Measurements from ENCODE around the gene BMAL1. TPM values are rescaled to one million over a fixed set of nuclear protein-coding genes. Genes with fewer than 3 reads are reported as not detected.

Gene BMAL1
- total RNA-seq, 4 donors from 2014 or later: 27.7 to 81.8 (median 41.0) TPM

DNA sequence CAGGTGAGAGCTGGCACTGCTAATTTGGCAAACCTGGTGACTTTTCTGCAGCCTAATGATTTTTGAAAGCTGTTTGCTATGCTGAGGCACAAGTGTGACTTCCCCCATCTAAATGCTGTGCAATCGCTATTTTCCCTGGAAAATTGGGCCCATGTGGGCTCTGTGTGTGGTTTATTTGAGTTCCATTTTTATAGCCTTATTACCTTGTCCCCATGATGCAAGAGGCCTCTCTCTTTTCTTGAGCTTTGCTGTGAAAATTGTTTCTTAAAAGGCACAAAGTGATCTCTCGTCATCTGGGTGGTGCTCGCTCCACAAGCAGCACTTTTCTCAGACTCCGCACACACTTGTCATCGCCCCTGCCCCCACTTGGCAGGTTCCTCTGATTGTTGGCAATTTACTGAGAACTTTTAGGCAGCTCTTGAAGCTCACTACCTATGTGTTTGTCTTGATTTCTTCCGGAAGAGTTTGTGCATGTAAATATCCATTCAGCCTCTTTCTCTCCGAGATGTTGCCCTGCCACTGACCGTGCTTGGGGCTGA lies 24.9 kb downstream of the BMAL1 start:
- Histone ChIP-seq H3K9me3 (no peaks in the 10 kb centered on the region), H3K4me1 (peaks cover 99% of the 10 kb centered on the region in 2 donors), H3K27ac (peak overlapping the region; percentile 84 to 92 (median 91)), H3K36me3 (no peaks in the 10 kb centered on the region), H3K4me3 (no peak overlapping the region), H3K27me3 (no peaks in the 10 kb centered on the region)
- intact Hi-C loops (cut with DNase I; ENCODE audit: low total_unique reads) (no loop called here), in situ Hi-C loops (cut with MboI; ENCODE audit: low sequenced_read_pairs in 4 of 4) (no loop called here)
- no peak for DNase-seq
- no peak for TF ChIP-seq POLR2A (IDR thresholded peaks at IDR 0.05)
- TF ChIP-seq, protein P1, sequence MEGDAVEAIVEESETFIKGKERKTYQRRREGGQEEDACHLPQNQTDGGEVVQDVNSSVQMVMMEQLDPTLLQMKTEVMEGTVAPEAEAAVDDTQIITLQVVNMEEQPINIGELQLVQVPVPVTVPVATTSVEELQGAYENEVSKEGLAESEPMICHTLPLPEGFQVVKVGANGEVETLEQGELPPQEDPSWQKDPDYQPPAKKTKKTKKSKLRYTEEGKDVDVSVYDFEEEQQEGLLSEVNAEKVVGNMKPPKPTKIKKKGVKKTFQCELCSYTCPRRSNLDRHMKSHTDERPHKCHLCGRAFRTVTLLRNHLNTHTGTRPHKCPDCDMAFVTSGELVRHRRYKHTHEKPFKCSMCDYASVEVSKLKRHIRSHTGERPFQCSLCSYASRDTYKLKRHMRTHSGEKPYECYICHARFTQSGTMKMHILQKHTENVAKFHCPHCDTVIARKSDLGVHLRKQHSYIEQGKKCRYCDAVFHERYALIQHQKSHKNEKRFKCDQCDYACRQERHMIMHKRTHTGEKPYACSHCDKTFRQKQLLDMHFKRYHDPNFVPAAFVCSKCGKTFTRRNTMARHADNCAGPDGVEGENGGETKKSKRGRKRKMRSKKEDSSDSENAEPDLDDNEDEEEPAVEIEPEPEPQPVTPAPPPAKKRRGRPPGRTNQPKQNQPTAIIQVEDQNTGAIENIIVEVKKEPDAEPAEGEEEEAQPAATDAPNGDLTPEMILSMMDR (IDR thresholded peaks at IDR 0.05 in 4 of 5, conservative IDR thresholded peaks at IDR 0.05 in 1 of 5): no peak
- no peak for ATAC-seq

DNA sequence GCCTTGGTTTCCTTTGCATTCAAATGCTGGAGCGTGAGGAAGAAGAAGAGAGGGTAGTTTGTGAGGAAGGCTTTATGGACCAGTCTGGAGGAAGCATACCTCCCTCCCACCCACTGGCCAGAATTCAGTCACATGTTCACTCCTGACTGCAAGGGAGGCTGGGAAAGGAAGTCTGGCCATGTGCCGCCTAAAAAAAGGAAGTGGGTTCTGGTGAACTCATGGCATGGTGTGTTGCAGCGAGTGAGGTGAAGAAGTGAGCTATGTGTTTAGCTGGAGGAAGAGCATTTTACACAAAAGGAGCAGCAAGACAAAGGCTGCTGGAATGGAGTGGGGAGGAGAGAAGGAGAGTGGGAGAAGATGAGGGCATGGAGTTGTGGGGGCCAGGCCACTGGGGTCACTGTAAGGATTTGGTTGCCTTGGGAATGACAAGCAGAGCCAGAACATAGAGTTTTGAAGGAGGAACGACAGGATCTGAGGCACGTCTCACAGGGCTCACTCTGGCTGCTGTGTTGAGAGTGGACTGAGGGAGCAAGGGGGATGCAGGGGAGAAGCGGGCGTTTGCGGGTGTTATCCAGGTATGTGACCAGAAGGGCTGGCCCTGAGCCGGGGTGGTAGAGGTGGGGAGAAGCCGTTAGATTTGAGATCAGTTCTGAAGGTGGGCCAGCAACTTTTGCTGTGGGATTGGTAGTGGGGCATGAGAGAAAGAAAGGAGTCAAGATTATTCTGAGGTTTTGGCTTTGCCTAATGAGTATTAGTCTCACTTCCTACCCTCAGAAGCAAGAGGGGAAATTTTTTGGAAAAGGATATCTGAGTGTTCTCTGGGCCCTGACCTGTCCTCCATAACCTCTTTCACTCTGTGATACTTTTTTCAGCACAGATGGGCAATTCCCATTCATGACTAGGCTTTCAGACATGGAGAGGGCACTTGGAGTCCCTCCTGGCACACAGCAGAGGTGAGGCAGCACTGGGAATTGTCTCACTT lies 26.4 kb downstream of the BMAL1 start:
- in situ Hi-C loops (cut with MboI; ENCODE audit: low sequenced_read_pairs in 4 of 4): no loop called here
- DNase-seq (no peak), ATAC-seq (peak in 1 of 2 donors; percentile 6)
- H3K4me3 ChIP-seq: peak overlapping the region in 2 of 4 donors; percentile 34 to 42
- H3K27ac ChIP-seq: peak overlapping the region; percentile 84 to 92 (median 91)
- no peaks in the 10 kb centered on the region for H3K36me3 ChIP-seq
- H3K4me1 ChIP-seq: peaks cover 95% of the 10 kb centered on the region in 2 donors
- intact Hi-C loops (cut with DNase I; ENCODE audit: low total_unique reads): loop anchor here (2.0 kb wide), 2 partner anchors 27 to 31 kb away; partner anchors contain the start of gene BMAL1
- TF ChIP-seq POLR2A (IDR thresholded peaks at IDR 0.05): no peak
- TF ChIP-seq, protein P1 (IDR thresholded peaks at IDR 0.05 in 4 of 5, conservative IDR thresholded peaks at IDR 0.05 in 1 of 5): no peak
- H3K9me3 ChIP-seq: no peaks in the 10 kb centered on the region
- H3K27me3 ChIP-seq: no peaks in the 10 kb centered on the region

DNA sequence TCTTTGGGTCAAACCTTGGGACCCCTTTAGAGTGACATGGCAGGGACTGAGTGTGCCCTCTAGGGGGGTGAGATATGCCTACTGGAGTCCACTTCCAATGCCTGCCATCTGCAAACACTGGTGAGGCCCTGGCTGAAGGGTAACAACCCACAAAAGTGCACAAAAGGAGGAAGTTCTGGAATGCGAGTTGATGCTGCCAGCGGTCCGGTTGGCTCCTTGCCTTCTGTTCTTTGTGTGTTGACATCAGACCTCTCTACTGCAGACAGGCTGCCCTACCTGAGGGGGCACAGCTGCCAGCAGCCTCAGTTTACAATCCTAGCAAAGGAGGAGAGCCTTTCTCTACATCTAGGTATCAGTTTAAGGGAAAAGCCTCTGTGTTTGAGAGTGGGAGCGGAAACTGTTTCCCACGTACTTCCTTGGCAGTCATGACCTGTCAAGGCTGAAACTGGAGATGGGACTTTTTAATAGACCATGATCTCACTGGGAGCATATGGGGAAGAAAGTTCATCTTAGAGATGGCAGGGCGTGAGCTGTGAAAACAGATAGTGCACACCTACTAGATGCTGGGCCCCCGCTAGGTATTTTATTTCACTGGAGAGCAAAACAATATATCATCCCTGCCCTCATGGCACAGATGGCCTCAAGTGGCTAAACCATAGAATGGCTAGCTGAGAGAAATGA lies 27.2 kb downstream of the BMAL1 start:
- DNase-seq (peak; percentile 69 to 76), ATAC-seq (peak; percentile 97)
- Histone ChIP-seq H3K9me3 (no peaks in the 10 kb centered on the region), H3K36me3 (no peaks in the 10 kb centered on the region), H3K27me3 (no peaks in the 10 kb centered on the region), H3K27ac (peak overlapping the region; percentile 84 to 92 (median 91)), H3K4me1 (peaks cover 90 to 95% of the 10 kb centered on the region in 2 donors), H3K4me3 (peak overlapping the region; percentile 17 to 42 (median 34))
- in situ Hi-C loops (cut with MboI; ENCODE audit: low sequenced_read_pairs in 4 of 4) (no loop called here), intact Hi-C loops (cut with DNase I; ENCODE audit: low total_unique reads) (loop anchor here (2.0 kb wide), 2 partner anchors 28 to 30 kb away; partner anchors contain the start of gene BMAL1)
- TF ChIP-seq, protein P1 (IDR thresholded peaks at IDR 0.05 in 4 of 5, conservative IDR thresholded peaks at IDR 0.05 in 1 of 5): peak in 3 of 5 experiments; percentile 21 to 48 (median 37)
- TF ChIP-seq POLR2A (IDR thresholded peaks at IDR 0.05): no peak

DNA sequence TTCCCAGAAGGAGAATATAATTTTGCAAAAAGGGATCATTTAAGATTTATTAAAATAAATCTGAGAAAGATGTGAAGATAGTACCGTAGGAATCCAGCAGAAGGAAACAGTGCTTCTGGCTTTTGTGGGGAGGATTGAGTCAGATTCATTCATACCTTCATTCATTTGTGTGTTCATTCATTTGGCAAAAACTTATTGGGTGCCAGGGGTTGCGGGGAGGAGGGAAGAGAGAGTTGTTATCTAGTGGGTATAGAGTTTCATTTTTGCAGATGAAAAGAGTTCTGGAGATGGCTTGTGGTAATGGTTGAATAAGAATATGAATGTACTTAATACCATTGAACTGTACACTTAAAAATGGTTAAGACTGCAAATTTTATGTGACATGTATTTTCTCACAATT lies 31.1 kb downstream of the BMAL1 start:
- ATAC-seq (no peak), DNase-seq (no peak)
- Histone ChIP-seq H3K4me1 (peaks cover 80 to 92% of the 10 kb centered on the region in 2 donors), H3K36me3 (no peaks in the 10 kb centered on the region), H3K27ac (no peak overlapping the region), H3K4me3 (no peak overlapping the region), H3K27me3 (no peaks in the 10 kb centered on the region), H3K9me3 (no peaks in the 10 kb centered on the region)
- in situ Hi-C loops (cut with MboI; ENCODE audit: low sequenced_read_pairs in 4 of 4) (no loop called here), intact Hi-C loops (cut with DNase I; ENCODE audit: low total_unique reads) (no loop called here)
- TF ChIP-seq POLR2A (IDR thresholded peaks at IDR 0.05): no peak
- TF ChIP-seq, protein P1 (IDR thresholded peaks at IDR 0.05 in 4 of 5, conservative IDR thresholded peaks at IDR 0.05 in 1 of 5): no peak

Measured in gastrocnemius medialis (tissue), 4 donors.